Daoy (cell line): ENCODE measurements around the gene ARID4A. TPM values are rescaled to one million over a fixed set of nuclear protein-coding genes. Genes with fewer than 3 reads are reported as not detected.
"Not testable (repeated sequence)": the region's sequence is repeated elsewhere in the genome, so short reads cannot be mapped to it uniquely, and the experiment has no call there.

Experiments
- DNase-seq: peaks from one replicate; pipeline ENCODE4 v3.0.0-alpha.2; 2015; ENCODE audit warnings: low read depth
- total RNA-seq: library from RNA; depleted of rRNA; stranded (reverse); fragments of >200 nt; shearing (Covaris generic); gene quantifications from 2 replicates; pipeline ENCODE4 v1.2.3, GENCODE V29; 2014; rRNA removed

ARID4A gene
- total RNA-seq, 1 experiment from 2014 or later = 4.1 TPM

DNA sequence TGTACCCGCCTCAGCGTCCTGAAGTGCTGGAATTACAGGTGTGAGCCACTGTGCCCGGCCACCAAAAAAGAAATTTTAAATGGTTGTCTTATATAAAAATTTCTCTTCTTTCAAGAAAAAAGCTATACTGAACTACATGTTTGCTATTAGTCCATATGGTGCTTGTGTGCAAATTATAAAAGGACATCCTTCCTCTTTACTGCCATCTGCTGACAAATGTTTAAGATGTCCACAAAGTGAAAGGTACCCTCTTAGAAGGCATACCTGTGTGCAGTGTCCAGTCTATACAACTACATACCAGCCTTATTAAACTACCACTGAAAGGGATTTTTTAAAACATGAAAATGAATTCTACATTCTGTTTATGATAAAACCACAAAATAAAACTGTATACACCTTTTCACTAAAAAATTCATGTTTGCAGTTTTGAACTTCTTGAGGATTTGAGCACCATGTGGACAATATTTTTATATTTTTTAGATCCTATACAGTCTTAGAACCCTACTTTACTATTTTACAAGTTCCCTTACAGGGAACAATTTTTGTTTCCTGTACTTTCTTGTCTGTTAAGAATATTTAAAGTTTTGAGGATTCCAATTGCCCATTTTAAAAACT, 64.5 kb downstream of the ARID4A start:
- peak; percentile 21 for DNase-seq

DNA sequence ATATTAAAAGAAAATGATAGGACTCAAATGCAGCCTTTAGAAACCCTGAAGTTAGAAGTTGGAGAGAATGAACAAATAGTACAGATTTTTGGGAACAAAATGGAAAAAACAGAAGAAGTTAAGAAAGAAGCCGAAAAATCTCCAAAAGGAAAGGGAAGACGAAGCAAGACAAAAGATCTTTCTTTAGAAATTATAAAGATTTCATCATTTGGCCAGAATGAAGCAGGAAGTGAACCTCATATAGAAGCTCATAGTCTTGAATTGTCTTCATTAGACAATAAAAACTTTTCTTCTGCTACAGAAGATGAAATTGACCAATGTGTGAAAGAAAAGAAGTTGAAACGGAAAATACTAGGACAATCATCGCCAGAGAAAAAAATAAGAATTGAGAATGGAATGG, 66.0 kb downstream of the ARID4A start:
- no peak for DNase-seq

DNA sequence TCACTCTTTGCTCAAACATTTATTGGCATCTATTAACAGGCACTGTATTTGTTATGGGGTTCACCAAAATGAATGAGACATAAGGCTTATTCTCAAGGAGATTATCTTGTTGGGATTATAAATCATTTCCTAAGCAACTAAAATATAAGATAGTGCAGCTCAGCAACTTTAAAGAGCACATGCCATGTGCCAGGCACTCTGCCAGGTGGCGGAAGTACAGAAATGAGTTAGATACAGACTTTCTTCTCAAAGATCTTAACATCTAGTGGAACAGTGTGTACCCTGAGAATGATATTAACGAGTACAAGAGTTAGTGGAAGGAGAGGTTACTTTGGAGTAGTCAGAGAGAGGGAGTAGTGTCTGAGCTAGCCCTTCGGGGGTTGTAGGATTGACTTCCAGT, 68.9 kb downstream of the ARID4A start:
- DNase-seq = no peak

DNA sequence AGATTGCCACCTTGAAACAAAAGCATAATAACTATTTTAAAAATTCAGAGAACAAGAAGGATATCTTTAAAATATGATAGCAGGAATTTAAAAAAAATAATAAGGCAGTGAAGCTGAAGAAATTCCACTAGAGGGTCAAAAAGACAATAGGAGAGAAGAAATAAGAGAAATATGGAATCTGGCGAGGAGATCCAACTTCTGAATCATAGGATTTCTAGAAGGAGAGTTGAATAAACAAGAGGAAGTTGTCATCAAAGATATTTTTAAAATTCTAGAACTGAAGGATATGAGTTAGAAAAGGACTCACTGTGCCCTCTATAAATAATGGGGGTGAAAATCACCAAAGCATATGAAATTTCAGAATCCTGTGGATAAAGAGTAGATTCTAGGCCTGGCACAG, 70.6 kb downstream of the ARID4A start:
- no peak for DNase-seq

DNA sequence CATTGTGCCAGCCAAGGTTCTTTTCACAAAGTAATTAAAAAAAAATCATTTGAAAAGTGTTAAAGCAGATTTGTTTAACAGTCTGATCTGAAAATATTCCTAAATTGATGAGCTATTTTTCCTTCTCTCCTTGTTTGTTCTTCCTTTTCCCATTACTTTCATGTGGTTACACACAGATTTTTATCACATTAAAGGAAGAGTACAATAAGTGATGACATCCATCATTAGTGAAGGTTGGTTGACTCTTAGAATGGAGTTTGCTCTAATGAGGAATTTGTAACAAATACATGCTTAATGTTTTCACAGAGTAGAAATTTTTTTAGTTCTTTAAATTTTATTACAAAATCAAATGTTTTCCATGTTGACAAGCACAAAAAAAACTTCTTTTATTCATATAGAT, 78.4 kb downstream of the ARID4A start:
- DNase-seq = no peak

DNA sequence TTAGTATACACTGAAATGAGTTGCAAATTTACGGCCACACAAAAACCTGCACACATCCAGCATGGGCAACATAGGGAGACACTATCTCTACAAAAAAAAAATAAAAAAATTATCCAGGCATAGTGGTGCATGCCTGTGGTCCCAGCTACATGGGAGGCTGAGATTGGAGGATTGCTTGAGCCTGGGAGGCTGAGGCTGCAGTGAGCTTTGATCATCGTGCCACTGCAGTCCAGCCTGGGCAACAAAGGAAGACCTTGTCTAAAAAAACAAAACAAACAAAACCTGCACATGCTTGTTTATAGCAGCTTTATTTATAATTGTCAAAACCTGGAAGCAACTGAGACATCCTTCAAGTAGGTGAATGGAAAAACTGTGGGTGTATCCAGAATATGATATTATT, 92.5 kb downstream of the ARID4A start:
- DNase-seq = no peak

DNA sequence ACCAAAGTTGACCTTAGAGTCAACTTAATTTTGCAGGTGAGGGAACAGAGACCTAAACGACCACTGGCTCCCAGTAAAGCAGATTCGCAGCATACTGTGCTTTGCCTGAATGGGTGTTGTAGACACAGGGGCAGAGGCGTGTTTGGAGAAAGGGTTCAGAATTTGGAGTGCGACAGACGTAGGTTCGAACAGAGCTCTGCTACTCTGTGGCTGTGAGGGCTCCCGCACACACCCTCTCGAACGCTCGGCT, 97.1 kb downstream of the ARID4A start:
- DNase-seq = no peak

DNA sequence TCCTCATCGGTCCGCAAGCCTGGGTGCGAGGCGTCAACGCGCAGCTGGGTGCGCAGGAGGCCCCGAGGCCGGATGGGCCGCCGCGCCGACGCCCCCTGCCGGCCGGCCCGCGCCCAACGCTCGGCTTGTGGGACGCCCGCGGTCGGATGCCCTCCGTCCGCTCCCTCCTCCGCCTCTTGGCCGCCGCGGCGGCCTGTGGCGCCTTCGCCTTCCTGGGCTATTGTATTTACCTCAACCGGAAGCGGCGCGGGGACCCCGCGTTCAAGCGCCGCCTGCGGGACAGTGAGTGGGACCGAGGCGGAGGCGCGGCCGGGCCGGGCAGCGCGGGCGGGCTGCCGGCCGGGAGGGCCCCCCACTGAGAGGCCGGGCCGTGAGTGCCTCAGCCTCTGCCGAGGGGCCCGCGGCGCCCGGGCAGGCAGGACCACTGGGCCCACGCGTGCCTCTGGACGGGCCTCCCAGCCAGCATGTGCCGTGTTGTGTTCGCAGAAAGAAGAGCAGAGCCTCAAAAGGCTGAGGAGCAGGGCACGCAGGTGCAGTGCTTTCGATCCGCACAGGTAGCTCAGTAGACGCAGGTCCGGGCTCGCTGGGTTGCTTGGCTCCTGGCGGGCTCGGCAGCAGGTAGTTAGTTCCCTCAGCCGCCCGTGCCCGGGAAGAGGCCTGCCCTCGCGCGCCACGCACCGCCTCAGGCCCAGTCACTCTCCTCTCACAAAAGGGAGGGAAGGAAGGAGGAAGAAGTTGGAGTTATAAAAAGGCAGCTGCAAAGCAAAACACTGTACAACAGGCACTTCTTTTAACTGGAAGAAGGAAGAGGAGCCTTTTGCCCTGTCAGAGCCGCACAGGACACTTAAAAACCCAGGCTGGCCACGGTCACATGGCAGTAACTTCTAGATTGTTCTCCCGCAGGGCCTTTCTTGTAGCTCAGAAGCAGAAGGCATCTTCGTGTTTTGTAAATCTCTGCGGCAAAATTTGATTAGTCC, 97.7 kb downstream of the ARID4A start, which contains the start of gene TOMM20L:
Gene TOMM20L (plus strand): TSS at position 119 of the 977 bp plus-strand sequence. CDS start 28 bp downstream, at position 147.
- peak; percentile 90 for DNase-seq

DNA sequence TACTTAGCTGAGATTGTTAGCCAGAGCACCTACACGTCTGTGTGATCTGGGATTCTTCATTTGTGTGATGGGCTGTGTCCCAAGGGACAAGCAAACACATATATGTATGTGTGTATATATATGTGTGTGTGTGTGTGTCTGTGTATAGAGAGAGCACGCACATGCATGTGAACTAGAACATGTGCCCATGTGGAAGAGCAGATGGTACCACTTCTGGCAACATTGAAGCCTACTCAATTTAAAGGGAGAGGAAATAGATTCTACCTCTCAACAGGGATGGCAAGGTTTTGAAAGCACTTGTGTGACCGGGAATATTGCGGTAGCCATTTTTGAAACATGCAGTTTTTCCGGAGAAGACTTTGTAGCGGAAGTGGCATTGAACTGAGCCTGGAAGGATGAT, 98.8 kb downstream of the ARID4A start:
- DNase-seq = no peak

DNA sequence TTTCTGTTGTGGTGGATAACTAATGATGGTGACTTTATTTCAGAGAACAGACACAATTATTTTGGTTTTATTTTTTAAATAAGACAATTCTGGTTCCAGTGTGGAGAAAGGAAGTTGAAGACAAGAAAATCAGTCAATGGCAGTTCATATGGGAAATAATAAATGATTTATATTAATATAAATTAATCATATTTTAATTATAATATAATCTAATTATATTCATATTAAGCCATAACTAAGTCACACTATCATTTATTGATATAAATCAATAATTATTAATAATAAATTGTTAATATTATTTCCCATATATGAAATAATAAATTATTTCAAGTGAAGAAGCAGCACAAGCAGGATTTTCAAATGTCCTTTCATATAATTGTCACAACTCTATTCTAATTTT, 100.1 kb downstream of the ARID4A start:
- DNase-seq = no peak

DNA sequence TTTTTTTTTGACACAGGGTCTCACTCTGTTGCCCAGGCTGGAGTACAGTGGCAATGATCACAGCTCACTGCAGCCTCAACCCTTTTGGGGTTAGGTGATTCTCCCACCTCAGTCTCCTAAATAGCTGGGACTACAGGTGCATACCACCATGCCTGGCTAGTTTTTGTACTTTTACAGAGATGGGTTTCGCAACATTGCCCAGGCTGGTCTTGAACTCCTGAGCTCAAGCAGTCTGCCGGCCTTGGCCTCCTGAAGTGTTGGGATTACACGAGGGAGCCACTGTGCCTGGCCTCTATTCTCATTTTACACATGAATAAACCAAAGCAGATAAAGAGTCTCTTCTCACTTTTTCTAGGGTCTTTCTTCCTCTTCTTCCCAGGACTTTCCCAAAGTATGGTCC, 100.5 kb downstream of the ARID4A start:
- no peak for DNase-seq

DNA sequence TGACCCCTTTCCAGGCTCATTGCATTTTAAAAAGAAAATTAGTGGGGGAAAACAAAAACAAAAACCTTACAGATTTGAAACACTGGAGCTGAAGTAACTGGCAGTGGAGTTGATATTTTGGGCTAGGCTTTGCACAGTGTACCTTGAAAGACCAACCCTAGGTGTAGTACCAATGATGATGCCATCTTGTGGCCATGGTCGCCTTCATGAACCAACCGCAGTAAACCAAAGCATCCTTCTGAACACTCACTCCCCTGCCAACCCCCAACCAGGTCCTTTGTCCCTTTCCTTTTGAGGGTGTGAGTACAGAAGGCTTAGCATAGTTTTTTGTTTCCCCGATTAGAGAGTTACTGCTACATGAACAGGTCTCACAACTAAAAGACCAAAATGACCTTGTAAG, 103.2 kb downstream of the ARID4A start:
- DNase-seq = no peak

DNA sequence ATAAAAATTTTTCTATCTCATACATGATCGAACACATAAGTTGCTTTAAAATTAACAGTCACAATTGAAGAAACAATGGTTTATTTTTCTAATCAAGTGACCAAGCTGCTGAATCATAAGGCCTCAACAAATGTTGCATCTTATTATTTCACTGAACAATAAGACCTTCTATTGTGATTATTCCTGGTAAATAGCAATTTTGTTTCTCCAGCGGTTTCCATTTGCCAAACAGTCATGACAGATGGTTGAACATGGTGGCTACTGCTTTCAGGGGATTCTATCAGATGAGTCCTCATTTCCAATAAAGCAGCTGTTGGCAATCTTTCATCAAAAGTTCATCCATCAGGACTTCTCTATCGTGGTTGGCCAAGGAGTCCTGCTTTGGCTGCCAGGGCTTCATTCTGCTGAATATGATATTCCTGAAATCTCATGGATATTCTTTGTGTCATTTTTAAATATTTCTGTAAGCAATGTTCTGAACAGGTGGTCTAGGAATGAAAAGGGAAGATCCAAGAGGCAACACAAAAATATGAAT, 110.4 kb downstream of the ARID4A start:
- no peak for DNase-seq

DNA sequence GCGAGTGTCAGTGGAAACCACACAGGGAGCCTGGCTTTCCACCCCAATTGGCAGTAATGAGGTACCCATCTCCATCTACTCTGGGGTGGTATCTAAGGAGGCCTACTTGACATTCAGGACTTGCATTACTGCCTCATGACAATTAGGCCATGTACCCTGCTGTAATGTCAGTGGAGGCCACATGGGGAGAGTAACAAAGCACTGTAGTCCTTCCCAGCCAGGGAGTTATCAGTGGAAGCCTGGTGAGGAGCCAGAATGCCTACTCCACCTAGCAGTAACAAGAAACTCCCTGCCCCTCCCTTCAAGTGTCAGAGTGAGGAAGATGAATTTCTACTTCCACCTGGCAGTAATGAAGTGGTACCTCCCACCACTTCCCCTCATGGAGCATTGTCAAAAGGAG, 116.5 kb downstream of the ARID4A start:
- DNase-seq = no peak

DNA sequence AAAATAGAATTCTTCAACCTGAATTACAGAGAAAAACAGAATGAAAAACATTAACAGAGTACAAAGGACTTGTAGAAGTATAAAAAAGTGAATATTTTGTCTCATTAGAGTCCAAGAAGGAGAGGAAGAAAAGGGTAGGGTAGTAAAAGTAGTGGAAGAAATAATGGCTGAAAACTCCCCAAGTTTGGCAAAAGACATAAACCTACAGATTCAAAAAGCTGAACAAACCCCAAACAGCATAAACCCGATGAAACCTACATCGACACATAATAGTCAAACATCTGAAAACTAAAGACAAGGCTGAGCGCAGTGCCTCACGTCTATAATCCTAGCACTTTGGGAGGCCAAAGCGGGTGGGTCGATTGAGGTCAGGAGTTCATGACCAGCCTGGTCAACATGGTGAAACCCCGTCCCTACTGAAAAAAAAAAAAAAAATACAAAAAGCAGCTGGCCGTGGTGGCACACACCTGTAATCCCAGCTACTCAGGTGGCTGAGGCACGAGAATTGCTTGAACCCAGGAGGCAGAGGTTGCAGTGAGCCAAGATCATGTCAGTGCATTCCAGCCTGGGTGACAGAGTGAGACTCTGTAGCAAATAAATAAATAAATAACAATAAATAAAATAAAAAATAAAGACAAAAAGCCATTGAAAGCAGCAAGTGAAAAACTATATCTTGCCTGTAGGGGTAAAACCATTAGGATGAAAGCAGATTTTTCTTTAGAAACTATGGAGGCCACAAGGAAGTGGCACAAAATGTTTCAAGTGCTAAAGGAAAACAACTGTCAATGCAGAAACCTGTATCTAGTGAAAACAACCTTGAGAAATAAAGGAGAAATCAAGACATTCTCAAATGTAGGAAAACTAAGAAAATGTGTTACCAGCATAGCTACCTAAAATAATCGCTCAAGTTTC, 117.5 kb downstream of the ARID4A start:
- no peak for DNase-seq

DNA sequence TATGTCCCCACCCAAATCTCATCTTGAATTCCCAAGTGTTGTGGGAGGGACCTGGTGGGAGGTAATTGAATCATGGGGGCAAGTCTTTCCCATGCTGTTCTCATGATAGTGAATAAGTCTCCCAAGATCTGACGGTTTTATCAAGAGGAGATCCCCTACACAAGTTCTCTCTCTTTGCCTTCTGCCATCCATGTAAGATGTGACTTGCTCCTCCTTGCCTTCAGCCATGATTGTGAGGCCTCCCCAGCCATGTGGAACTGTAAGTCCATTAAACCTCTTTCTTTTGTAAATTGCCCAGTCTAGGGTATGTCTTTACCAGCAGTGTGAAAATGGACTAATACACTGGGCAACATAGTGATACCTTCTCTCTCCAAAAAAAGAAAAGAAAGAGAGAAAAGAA, 118.6 kb downstream of the ARID4A start:
- DNase-seq = not testable (repeated sequence)

Other genes starting within 250 kb of the ARID4A start
- gene ARMH4, start 146.3 kb upstream of the ARID4A start, total RNA-seq = 2.9 and 3.3 TPM in 2 replicates
- gene ACTR10, start 98.4 kb upstream of the ARID4A start, total RNA-seq = 71.3 and 79.3 TPM in 2 replicates
- 370 and 371 TPM in 2 replicates for gene PSMA3, start 53.7 kb upstream of the ARID4A start, total RNA-seq
- gene TOMM20L, start 97.4 kb downstream of the ARID4A start, total RNA-seq = not detected in 2 replicates
- 37.1 and 62.6 TPM in 2 replicates for gene TIMM9, start 129.0 kb downstream of the ARID4A start, total RNA-seq
- gene KIAA0586, start 129.2 kb downstream of the ARID4A start, total RNA-seq = 49.8 and 81.4 TPM in 2 replicates